K562 (cell line): Measurements from ENCODE around the gene METRN. TPM values are rescaled to one million over a fixed set of nuclear protein-coding genes. Genes with fewer than 3 reads are reported as not detected.

ENCODE experiments used
- CBFA2T3 ChIP-seq: fragments of 450-650 bp; IDR thresholded peaks from 2 replicates; pipeline ENCODE4 v1.6.1; 2017
- CBX2 ChIP-seq: fragments of 200-600 bp; sonication (generic); IDR thresholded peaks from one replicate; pipeline ENCODE4 v1.6.1; 2012; ENCODE audit warnings: mild to moderate bottlenecking, low read length, inconsistent platforms; ENCODE audit not compliant: insufficient read depth, poor library complexity, severe bottlenecking
- ESRRB ChIP-seq: fragments of 250-450 bp; sonication (Bioruptor Pico); IDR thresholded peaks from 2 replicates; pipeline ENCODE4 v1.5.0; 2020; ENCODE audit warnings: mild to moderate bottlenecking, moderate library complexity, borderline replicate concordance
- HES1 ChIP-seq: fragments of 450-650 bp; IDR thresholded peaks from 2 replicates; pipeline ENCODE4 v1.6.1; 2016; ENCODE audit warnings: low read depth, mild to moderate bottlenecking, moderate library complexity
- HINFP ChIP-seq: fragments of 450-650 bp; conservative IDR thresholded peaks from 2 replicates; pipeline ENCODE4 v1.6.1; 2016; ENCODE audit warnings: missing genetic modification characterization, low read depth, mild to moderate bottlenecking, control low read depth, missing compliant biosample characterization
- KDM5B ChIP-seq: fragments of 200-600 bp; sonication (generic); IDR thresholded peaks from 2 replicates; pipeline ENCODE4 v1.6.1; 2012; ENCODE audit warnings: low read depth, mild to moderate bottlenecking, moderate library complexity, low read length, control low read depth, inconsistent platforms; ENCODE audit not compliant: insufficient replicate concordance
- KLF13 ChIP-seq: fragments of 450-650 bp; IDR thresholded peaks from 2 replicates; pipeline ENCODE4 v1.6.1; 2016; ENCODE audit warnings: missing genetic modification characterization, low read depth, mild to moderate bottlenecking, missing compliant biosample characterization, moderate library complexity, borderline replicate concordance
- MEF2A ChIP-seq: IDR thresholded peaks from 2 replicates; pipeline ENCODE4 v1.6.1; 2011; ENCODE audit warnings: low read depth, mild to moderate bottlenecking, low read length, moderate library complexity; ENCODE audit not compliant: control insufficient read depth
- MYNN ChIP-seq, 2 experiments: sonication (generic); formaldehyde crosslinking in 1 of 2; IDR thresholded peaks; 2 replicates each; pipeline versions ENCODE4 v1.5.0 to v1.6.1; 2016 to 2020; ENCODE audit warnings: antibody characterized with exemption in 1 of 2, missing genetic modification reagents in 1 of 2
- PHB ChIP-seq: fragments of 250-450 bp; sonication (Bioruptor Pico); IDR thresholded peaks from 2 replicates; pipeline ENCODE4 v1.5.0; 2021
- PHF21A ChIP-seq: fragments of 450-650 bp; IDR thresholded peaks from 2 replicates; pipeline ENCODE4 v1.6.1; 2017; ENCODE audit warnings: low read depth, borderline replicate concordance
- PYGO2 ChIP-seq: fragments of 450-650 bp; IDR thresholded peaks from 2 replicates; pipeline ENCODE4 v1.6.1; 2016; ENCODE audit warnings: mild to moderate bottlenecking, missing genetic modification characterization, moderate library complexity, missing compliant biosample characterization
- RAD21 ChIP-seq, 2 experiments: fragments of 250-450 bp in 1 of 2; fragments of 450-650 bp in 1 of 2; sonication (Bioruptor Pico) in 1 of 2; formaldehyde crosslinking in 1 of 2; IDR thresholded peaks in 1 of 2; conservative IDR thresholded peaks in 1 of 2; 2 replicates each; pipeline versions ENCODE4 v1.4.0 to v1.8.0; 2020 to 2022; ENCODE audit warnings: mild to moderate bottlenecking in 2 of 2, moderate library complexity in 1 of 2
- SAFB ChIP-seq: fragments of 200-400 bp; formaldehyde crosslinking; IDR thresholded peaks from 2 replicates; pipeline ENCODE4 v1.6.1; 2017; ENCODE audit warnings: low read depth, low read length, borderline replicate concordance
- SETDB1 ChIP-seq: IDR thresholded peaks from one replicate; pipeline ENCODE4 v1.6.1; 2012; ENCODE audit warnings: low read length, control low read depth, inconsistent platforms
- SIN3B ChIP-seq: fragments of 450-650 bp; IDR thresholded peaks from 2 replicates; pipeline ENCODE4 v1.6.1; 2017; ENCODE audit warnings: low read depth, mild to moderate bottlenecking, moderate library complexity
- ZFX ChIP-seq: sonication (generic); formaldehyde crosslinking; IDR thresholded peaks from 2 replicates; pipeline ENCODE4 v1.8.0; 2022; ENCODE audit warnings: mild to moderate bottlenecking, missing genetic modification reagents, moderate library complexity
- ZNF134 ChIP-seq: fragments of 250-450 bp; sonication (Bioruptor Pico); conservative IDR thresholded peaks from 2 replicates; pipeline ENCODE4 v1.4.0; 2020
- ZNF217 ChIP-seq: sonication (generic); formaldehyde crosslinking; IDR thresholded peaks from 2 replicates; pipeline ENCODE4 v1.8.0; 2022; ENCODE audit warnings: mild to moderate bottlenecking, missing genetic modification reagents
- ZNF253 ChIP-seq: fragments of 250-450 bp; sonication (Bioruptor Pico); conservative IDR thresholded peaks from 2 replicates; pipeline ENCODE4 v1.6.1; 2021; ENCODE audit warnings: mild to moderate bottlenecking
- ZNF263 ChIP-seq: sonication (generic); formaldehyde crosslinking; IDR thresholded peaks from 2 replicates; pipeline ENCODE4 v1.8.0; 2022; ENCODE audit warnings: mild to moderate bottlenecking, missing genetic modification reagents, borderline replicate concordance
- polyA plus RNA-seq, 8 experiments: library from polyadenylated mRNA; depleted of rRNA in 4 of 8; stranded (reverse) in 5 of 8; unstranded in 3 of 8; fragments of >200 nt; fragmentation: Nextera tagmentation in 2 of 8; fragmentation: Illumina TruSeq in 1 of 8; extraction: Ambion mirVana in 2 of 8; extraction: Trizol in 1 of 8; gene quantifications; 2 replicates each; pipeline versions ENCODE4 v1.2.1 to v1.2.3, GENCODE V29; 2011 to 2014; ENCODE audit warnings: inconsistent platforms in 1 of 8, missing spikeins in 1 of 8
- total RNA-seq, 7 experiments: library from RNA; depleted of rRNA in 6 of 7; stranded (reverse); fragments of >200 nt in 6 of 7; fragmentation: Illumina TruSeq in 2 of 7; extraction: Trizol in 2 of 7; gene quantifications; 2 replicates each; pipeline versions ENCODE4 v1.2.1 to v1.2.3, GENCODE V29; 2011 to 2021; ENCODE audit warnings: low replicate concordance in 1 of 7
- TF ChIP-seq, protein P1 (sequence below), 2 experiments: fragments of 150-350 bp in 1 of 2; IDR thresholded peaks; 2 replicates each; pipeline ENCODE4 v1.6.1; 2012 to 2016; ENCODE audit warnings: low read depth in 2 of 2, low read length in 2 of 2, mild to moderate bottlenecking in 1 of 2, moderate library complexity in 1 of 2

METRN gene
- total and polyA plus RNA-seq, 9 of the 15 experiments (the other 6 are each of a cell fraction or from before 2014, with no cell fraction given): 0.20 to 89.8 (median 15.4) TPM

DNA sequence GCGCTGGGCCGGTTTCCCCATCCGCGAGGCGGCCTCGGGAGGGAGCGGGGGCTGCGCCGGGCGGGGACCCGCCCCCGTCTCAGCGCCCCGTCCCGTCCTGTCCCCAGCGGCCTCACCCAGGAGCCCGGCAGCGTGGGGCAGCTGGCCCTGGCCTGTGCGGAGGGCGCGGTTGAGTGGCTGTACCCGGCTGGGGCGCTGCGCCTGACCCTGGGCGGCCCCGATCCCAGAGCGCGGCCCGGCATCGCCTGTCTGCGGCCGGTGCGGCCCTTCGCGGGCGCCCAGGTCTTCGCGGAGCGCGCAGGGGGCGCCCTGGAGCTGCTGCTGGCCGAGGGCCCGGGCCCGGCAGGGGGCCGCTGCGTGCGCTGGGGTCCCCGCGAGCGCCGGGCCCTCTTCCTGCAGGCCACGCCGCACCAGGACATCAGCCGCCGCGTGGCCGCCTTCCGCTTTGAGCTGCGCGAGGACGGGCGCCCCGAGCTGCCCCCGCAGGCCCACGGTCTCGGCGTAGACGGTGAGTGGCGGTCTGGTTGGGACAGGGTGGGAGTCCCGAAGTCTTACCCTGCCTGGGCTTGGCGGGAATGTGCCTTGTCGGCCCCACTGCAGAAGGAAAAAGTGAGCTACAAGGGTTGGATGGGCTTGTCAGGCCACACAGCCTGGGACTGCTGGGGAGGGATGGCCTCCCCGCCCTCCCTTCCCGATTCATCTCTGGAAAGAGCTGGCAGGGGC lies 720 bp downstream of the METRN start (continued):
- TF ChIP-seq HINFP (tag): no peak
- TF ChIP-seq MEF2A: no peak
- TF ChIP-seq ZNF217 (CRISPR knock-in tag): no peak
- 0 out of 2 replicates have a peak, but pooled peaks have one; percentile 67 for TF ChIP-seq SAFB
- no peak for TF ChIP-seq SETDB1
- no peak for TF ChIP-seq CBFA2T3
- peak; percentile 48; the same call in 1 of the 2 replicates for TF ChIP-seq KLF13 (tag)
- TF ChIP-seq CBX2: no peak
- no peak for TF ChIP-seq ZNF134
- no peak for TF ChIP-seq PHB (CRISPR knock-in tag)
- TF ChIP-seq ZNF263 (CRISPR knock-in tag): no peak
- no peak for TF ChIP-seq PYGO2
- TF ChIP-seq PHF21A: peak; percentile 33; the same call in 1 of the 2 replicates
- TF ChIP-seq KDM5B: peak; percentile 52
- TF ChIP-seq ZFX (CRISPR knock-in tag): peak; percentile 55
- TF ChIP-seq ZNF253: no peak
- peak in 1 of 2 experiments; percentile 59; a peak in 2 of 4 replicates for TF ChIP-seq RAD21 (CRISPR knock-in tag; conservative IDR thresholded peaks at IDR 0.05 in 1 of 2, IDR thresholded peaks at IDR 0.05 in 1 of 2)
- no peak for TF ChIP-seq ESRRB (CRISPR knock-in tag)
- no peak for TF ChIP-seq HES1
- no peak for TF ChIP-seq MYNN (IDR thresholded peaks at IDR 0.05)
- TF ChIP-seq MYNN (CRISPR knock-in tag; IDR thresholded peaks at IDR 0.05): no peak
- TF ChIP-seq, protein P1, sequence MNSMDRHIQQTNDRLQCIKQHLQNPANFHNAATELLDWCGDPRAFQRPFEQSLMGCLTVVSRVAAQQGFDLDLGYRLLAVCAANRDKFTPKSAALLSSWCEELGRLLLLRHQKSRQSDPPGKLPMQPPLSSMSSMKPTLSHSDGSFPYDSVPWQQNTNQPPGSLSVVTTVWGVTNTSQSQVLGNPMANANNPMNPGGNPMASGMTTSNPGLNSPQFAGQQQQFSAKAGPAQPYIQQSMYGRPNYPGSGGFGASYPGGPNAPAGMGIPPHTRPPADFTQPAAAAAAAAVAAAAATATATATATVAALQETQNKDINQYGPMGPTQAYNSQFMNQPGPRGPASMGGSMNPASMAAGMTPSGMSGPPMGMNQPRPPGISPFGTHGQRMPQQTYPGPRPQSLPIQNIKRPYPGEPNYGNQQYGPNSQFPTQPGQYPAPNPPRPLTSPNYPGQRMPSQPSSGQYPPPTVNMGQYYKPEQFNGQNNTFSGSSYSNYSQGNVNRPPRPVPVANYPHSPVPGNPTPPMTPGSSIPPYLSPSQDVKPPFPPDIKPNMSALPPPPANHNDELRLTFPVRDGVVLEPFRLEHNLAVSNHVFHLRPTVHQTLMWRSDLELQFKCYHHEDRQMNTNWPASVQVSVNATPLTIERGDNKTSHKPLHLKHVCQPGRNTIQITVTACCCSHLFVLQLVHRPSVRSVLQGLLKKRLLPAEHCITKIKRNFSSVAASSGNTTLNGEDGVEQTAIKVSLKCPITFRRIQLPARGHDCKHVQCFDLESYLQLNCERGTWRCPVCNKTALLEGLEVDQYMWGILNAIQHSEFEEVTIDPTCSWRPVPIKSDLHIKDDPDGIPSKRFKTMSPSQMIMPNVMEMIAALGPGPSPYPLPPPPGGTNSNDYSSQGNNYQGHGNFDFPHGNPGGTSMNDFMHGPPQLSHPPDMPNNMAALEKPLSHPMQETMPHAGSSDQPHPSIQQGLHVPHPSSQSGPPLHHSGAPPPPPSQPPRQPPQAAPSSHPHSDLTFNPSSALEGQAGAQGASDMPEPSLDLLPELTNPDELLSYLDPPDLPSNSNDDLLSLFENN (IDR thresholded peaks at IDR 0.05; ENCODE audit: low read depth in 2 of 2, low read length in 2 of 2): no peak
- peak; percentile 8; the same call in 1 of the 2 replicates for TF ChIP-seq SIN3B
